COR-L47 (cell line): ENCODE data around the gene SMAP1.
"Not testable (repeated sequence)": the region's sequence is repeated elsewhere in the genome, so short reads cannot be mapped to it uniquely, and the experiment has no call there.

Source experiments
- DNase-seq: peaks from one replicate; lab custom pipeline; 2025; lab: John Stamatoyannopoulos, UW

The SMAP1 gene

DNA sequence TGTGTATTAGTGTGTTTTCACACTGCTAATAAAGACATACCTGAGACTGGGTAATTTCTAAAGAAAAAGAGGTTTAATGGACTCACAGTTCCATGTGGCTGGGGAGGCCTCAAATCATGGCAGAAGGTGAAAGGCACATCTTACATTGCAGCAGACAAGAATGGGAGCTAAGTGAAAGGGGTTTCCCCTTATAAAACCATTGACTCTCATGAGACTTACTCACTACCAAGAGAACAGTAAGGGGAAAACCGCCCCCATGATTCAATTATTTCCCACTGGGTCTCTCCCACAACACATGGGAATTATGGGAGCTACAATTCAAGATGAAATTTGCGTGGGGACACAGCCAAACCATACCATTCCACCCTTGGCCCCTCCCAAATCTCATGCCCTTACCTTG lies 73.1 kb downstream of the SMAP1 start:
- DNase-seq: not testable (repeated sequence)

DNA sequence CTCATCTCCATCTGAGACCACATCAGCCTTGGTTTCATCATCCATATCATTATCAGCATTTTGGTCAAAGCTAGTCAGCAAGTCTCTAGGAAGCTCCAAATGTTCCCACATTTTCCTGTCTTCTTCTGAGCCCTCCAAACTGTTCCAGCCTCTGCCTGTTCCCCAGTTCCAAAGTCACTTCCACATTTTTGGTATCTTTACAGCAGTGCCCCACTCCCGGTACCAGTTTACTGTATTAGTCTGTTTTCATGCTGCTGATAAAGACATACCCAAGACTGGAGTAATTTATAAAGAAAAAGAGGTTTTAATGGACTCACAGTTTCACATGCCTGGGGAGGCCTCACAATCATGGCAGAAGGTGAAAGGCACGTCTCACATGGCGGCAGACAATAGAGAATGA lies 74.8 kb downstream of the SMAP1 start:
- DNase-seq: not testable (repeated sequence)

DNA sequence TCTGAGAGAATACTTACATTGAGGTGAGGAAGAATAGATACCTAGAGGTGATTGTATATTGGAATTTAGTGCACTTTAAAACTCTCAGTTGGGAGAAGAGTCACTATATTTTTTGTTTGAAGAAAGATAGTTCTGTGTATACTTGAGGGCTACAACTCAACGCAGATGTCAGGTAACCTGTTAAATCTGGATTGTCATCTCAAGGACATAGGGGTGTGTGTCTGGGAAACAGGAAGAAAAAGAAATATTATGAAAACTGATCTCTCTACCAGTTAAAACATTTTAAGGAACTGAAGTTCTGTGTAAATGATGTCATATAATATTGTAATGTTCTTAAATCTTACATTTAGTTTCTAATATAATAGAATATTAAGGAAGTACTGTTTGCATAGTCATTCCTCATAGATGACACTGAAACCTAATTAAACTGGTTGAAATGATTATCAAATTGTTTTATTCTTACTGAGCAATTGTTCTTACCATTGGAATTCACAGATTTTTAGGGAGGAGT lies 86.2 kb downstream of the SMAP1 start:
- DNase-seq: no peak

DNA sequence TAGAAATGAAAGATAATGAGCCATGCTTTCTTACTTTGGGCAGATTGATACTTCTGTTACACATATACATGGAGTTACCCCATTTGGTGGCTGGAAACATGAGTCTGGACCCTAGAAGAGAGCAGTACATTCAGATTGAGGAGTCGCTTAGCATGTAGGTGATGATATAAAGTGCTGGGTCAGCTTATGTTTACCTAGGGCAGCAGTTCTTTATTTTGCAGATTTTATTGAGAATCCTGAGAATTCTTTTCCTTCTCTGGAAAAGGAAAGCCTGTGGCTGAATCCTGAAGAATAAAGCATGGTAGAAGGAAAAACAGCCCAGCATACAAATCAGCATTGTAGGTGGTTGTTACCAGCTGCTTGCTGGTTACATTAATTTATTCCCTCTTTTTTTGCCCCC lies 91.2 kb downstream of the SMAP1 start:
- no peak for DNase-seq

DNA sequence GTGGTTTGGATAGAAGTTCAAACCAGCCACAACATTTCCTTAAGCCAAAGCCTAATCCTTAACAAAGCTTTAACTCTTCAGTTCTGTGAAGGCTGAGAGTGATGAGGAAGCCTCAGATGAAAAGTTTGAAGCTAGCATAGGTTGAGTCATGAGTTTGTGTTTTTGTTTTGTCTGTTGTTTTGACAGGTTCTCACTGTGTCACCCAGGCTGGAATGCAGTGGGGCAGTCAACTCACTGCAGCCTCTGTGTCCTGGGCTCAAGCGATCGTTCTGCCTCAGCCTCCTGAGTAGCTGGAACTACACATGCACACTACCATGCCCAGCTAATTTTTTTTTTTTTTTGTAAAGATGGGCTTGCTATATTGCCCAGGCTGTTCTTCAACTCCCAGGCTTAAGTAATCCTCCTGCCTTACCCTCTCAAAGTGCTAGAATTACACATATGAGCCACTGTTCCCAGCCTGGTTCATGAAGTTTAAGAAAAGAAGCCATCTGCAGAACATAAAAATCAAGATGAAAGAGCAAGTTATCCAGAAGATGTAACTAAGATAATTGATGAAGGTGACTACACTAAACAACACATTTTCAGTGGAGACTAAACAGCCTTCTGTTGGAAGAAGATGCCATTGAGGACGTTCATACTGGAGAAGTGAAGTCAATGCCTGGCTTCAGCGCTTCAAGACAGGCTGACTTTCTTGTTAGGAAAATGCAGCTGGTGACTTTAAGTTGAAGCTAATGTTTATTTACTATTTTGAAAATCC lies 96.2 kb downstream of the SMAP1 start:
- DNase-seq: no peak

DNA sequence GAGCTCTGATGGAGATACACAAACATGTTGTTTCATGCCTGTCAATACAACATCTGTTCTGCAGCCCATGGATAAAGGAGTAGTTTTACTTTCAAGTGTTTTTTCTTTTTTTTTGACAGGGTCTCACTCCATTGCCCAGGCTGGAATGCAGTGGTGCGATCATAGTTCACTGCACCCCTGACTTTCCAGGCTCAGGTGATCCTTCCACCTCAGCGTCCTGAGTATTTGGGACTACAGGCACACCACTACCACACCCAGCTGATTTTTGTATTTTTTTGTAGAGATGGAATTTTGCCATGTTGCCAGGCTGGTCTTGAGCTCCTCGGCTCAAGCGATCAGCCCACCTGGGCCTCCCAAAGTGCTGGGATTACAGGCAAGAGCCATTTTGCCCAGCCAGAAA lies 97.0 kb downstream of the SMAP1 start:
- no peak for DNase-seq

DNA sequence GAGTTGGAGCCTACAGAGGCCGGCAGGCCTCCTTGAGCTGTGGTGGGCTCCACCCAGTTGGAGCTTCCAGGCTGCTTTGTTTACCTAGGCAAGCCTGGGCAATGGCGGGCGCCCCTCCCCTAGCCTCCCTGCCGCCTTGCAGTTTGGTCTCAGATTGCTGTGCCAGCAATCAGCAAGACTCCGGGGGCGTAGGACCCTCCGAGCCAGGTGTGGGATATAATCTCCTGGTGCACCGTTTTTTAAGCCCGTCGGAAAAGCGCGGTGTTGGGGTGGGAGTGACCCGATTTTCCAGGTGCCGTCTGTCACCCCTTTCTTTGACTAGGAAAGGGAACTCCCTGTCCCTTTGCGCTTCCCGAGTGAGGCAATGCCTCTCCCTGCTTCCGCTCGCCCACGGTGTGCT lies 103.7 kb downstream of the SMAP1 start:
- not testable (repeated sequence) for DNase-seq

DNA sequence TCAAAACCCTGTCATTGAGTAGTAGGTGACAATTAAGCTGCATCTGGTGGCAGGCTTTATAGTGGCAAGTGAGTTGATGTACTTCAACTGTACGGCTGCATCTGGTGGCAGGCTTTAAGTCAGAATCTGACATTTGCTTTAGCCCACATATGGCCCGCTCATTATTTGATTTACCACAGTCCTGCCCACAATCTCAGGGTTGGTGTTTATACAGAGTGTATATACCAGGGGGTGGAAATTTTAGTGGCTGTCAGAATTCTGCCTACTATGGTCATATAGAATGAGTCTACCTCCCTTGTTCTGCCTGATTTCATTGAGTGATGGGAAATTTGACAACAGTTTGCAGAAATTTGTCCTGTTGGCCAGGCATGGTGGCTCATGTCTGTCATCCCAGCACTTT lies 112.3 kb downstream of the SMAP1 start:
- no peak for DNase-seq

DNA sequence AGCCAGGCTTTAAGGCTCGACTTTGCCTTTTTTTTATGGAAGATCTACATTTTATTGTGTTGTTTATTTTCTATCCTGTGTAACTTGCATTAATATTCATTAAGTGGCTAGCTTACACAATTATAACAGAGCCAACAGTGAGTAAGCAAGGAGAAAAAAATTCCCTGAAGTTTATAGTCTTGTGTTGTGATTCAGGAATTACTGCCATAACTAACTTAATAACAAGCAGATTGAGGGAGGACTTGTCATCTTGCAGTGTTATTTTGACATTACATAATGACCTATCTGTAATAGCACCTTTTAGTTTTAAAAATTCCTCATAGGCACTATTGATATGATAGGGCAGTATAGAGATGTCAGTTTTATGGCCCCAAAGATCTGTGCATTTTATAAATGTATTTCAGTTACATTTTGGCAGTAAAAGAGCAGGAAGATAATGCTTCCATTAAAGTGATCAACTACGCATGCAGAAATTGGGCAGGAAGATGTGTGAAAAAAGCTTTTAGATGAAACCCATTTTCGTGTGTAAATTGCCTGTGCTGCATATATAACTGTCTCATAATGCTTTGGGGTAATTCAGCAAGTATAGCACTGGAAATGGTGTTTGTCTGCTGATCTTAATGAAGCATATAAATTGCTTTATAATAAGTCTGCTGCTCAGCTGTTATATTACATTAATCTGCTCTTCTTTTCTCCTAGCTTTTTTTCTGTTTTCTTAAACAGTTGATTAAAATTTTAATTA lies 123.0 kb downstream of the SMAP1 start:
- DNase-seq: no peak

DNA sequence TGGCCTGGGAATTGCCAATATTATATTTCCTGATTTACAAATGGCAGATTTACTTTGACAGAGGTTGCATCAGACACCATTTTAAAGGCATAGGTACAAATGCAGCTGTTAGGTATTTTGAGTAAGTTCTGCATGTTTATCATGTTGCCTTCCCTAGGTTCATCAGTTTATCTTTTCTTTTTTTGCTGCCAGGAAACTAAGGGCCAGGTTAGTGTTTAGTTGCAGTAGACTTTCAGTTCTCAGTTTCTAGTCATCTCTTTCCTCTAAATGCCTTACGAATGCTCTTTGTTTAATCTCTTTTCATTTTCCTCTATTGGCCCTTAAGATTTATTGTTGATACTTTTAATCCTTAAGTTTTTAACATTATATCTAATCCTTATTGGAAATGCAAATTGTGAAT lies 129.9 kb downstream of the SMAP1 start:
- DNase-seq: no peak

DNA sequence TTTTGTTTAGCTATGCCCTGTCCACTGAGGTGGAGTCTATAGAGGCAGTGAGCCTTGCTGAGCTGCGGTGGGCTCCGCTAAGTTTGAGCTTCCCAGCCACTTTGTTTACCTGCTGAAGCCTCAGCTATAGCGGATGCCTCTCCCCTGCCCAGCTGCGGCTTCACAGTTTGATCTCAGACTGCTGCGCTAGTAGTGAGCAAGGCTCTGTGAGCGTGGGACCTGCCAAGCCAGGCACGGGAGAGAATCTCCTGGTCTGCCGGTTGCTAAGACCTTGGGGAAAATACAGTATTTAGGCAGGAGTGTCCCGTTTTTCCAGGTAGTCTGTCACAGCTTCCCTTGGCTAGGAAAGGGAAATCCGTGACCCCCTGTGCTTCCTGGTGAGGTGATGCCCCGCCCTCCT lies 138.4 kb downstream of the SMAP1 start:
- no peak for DNase-seq

DNA sequence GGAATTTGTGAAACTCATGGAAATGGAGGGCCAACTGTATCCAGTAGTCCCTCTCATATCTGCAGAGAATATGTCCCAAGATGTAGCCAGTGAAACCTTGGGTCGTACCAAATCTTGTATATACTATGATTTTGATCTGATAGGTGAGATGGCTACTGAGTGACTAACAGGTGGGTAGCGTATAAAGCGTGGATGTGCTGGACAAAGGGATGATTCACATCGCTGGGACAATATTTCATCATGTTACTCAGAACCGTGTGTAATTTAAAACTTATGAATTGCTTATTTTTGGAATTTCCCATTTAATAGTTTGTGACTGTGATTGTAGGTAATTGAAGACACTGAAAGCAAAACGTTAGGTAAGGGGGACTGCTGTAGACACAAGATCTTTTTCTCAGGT lies 144.1 kb downstream of the SMAP1 start:
- no peak for DNase-seq

DNA sequence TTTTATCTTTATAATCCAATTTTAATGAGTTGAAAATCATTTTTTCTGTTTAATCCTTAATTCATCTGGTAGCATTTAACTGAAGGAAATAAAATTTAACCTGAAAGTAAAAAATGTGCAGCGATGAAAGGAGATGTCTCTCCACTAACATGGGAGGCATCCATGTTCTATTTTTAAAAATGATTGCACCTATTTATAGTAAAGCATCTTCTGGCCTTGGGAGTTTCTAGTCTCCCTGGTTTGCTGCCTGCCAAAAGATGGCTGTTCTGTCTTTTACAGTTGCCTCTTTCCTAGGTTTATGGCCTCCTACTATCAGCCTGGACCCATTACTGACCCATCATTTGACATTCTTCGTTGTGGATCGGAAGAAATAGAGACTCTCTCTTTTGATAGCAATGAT lies 146.2 kb downstream of the SMAP1 start:
- no peak for DNase-seq

DNA sequence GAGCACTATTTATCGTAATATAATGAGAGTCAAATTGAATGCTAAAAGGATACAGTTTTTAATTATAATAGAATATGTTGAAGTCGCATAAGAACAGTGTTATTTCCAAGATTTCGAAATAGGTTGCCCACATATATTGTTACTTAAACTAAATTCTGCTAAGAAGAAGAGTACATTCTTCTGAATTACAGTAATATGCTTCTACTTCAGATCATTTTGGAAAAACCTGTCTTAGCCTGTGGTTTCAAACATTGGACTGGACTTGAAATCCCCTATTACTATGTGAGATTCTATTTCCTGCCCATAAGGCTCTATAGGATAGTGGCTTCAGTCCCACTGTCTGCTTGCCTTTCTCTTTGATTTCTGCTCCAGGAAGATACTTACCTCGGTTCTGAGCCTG lies 152.0 kb downstream of the SMAP1 start:
- DNase-seq: no peak

DNA sequence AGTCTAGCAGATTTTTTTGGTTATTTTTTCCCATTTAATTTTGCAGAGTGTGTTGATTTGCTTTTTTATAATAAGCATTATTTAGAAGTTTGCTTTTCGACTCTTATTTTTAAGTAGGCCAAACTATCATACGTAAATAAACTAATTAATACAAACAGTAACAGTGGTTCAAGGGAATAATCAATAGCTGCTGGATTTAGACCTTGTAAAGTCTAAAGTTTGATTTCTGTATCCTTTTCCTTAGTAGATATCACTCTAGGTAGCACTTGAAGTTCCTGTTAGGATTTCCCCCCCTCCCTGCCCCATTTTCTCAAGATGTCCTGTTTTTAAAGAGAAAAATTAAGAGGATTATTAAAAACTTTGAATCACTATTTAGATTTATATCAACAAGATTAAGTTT lies 153.1 kb downstream of the SMAP1 start:
- no peak for DNase-seq

DNA sequence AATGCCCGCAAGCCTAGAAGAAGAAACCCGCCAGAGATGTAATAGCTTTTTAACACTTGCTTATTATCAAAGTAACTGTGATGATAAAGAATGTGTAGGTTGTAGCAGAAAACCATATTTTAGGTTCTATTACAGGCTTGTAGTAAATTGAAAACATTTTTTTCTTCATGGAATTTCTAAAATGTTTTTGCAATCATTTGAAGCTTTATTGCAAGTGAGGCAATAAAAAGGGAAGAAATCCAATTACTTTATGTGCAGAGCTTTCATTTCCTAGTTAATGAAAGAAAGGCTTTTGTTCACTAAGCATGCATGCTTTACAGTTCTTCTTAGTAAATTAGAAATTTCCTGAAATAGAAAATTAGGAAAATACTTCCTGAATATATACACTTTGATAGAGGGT lies 154.1 kb downstream of the SMAP1 start:
- DNase-seq: no peak

DNA sequence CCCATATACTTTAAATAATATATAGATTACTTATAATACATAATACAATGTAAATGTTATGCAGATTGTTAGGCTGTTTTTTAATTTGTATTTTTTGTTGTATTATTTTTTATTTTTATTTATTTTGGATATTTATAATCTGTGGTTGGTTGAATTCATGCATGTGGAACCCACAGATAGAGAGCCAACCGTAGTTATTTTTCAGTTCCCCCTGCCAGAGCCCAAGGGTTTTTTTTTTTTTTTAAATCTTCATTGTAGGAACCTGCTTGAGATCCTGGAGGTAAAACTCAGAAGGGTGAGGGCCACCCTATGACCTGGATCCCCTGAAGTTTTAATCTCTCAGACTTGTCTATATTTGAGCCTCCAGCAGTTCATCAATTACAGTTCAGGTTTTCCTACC lies 156.0 kb downstream of the SMAP1 start:
- DNase-seq: no peak

DNA sequence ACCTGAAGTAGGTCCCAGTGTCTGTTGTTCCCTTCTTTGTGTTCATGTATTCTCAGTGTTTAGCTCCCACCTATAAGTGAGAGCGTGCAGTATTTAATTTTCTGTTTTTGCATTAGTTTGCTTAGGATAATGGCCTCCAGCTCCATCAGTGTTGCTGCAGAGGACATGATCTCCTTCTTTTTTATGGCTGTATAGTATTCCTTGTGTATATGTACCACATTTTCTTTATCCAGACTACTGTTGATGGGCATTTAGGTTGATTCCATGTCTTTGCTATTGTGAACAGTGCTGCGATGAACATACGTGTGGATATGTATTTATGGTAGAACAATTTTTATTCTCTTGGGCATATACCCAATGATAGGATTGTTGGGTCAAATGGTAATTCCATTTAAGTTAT lies 163.7 kb downstream of the SMAP1 start:
- no peak for DNase-seq

DNA sequence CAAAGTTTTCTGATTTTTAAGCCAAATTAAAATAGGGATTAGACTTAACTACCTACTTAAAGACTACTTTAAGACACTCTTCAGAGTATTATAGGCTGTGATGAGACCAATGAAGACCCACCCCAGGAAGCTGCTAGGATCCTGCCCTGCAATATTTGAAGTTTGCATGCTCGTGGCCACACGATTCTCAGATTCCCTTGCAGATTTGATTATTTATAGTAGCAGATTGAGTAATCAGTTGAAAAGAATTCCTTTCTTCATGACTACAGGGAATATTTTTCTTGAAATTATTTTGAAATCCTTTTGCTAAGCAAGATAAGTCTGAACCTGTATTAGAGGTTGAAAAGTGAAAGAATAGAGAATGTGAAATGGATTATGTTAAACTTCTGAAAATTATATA lies 166.8 kb downstream of the SMAP1 start:
- DNase-seq: no peak

DNA sequence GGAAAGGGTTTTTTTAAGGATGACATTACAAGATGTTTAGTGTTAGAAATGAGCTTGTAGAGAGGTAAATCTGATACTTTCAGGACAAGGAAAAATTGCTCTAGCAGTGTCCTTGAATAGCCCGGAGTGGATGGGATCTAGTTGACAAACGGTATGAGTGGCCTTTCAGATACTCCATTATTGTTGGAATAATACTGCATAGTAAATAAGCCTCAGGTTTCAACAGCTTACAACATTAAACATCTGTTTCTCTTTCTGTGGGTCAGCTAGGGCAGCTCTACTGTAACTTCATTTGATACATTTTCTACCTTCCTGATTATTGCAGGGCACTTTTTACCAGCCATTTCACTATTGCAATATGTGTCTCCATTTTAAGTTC lies 171.2 kb downstream of the SMAP1 start:
- no peak for DNase-seq

DNA sequence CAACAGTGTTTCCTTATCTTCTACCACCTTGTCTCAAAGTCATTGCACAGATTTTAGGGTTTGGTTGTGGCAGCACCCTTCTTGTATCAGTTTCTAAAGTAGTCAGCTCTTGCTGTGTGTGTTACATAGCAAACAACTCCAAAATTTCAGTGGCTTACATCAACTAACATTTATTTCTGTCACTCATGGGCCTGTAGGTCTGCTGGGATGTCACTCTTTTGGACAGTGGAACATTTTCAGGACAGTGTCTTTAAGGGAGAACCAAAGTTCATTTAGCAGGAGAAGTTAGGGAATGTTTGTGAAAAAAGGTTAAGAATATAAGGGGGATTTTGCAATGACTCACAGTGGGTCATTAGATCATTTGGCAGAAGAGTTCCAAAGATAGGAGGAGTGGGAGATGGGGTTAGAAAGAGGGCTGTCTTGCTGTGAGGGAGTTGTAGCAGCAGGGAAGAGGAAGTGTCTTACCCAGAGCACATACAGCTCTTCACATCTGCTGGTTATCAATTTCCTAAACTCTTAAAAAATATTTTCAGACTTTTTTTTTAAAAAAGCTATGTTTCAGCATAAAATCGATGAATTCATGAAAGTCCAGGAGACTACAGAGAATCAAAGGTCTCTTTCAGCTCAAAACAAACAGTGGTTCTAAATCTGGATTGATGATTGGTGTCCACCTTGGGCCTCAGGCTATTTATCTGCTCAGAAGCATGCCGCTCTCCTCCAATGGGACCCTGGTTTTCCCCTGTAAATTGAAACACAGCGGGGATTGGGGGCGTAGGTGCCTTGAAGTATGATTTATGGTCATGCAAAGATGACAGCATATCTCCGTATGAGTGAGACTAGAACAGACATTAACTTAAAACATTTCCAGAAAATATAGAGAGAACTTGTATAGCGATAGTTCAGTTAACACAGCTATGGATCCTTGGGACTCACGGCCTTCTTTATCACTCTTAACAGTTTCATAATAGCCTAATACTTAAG lies 171.9 kb downstream of the SMAP1 start:
- no peak for DNase-seq

DNA sequence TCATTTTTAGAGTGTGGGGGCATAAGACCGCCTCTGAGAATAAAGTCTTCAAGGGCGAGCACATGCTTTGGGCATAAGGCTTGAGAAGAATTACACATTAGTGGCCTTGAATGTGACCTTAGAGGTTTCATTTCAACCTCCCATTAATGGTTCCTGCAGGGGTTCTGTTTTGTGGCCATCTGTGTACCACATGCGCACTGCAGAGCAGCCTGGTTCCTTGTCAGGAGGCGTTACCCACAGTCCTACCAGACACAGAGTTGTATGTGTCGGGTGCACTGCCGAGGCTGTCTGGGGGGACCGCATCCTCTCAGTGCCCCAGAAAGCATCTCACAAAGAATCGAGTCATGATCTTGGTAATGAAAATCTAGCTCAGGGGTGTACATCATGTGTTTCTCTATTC lies 173.4 kb downstream of the SMAP1 start:
- DNase-seq: no peak
